Globus pallidus (tissue), 1 donor: ENCODE results near the gene CAND1.

Source experiments
- DNase-seq: peaks from one replicate; pipeline ENCODE4 v3.0.0-alpha.2; 2015; ENCODE audit warnings: low spot score

The CAND1 gene

GRCh38 chr12:67280572-67280971 lies 11.4 kb downstream of the CAND1 start:
- DNase-seq: no peak

- DNase-seq: no peak
These were observed 15.4 kb downstream of the CAND1 start for GRCh38 chr12:67284561-67284960.

GRCh38 chr12:67286257-67286656 lies 17.1 kb downstream of the CAND1 start:
- DNase-seq: no peak

GRCh38 chr12:67287311-67287710 lies 18.2 kb downstream of the CAND1 start:
- no peak for DNase-seq

- DNase-seq: no peak
These were observed 19.4 kb downstream of the CAND1 start for GRCh38 chr12:67288561-67288960.

- no peak for DNase-seq
These were observed 21.2 kb downstream of the CAND1 start for GRCh38 chr12:67290378-67290777.

GRCh38 chr12:67299526-67299925 lies 30.4 kb downstream of the CAND1 start:
- DNase-seq: no peak

- no peak for DNase-seq
These were observed 30.8 kb downstream of the CAND1 start for GRCh38 chr12:67299926-67300325.

- no peak for DNase-seq
These were observed 33.0 kb downstream of the CAND1 start for GRCh38 chr12:67302162-67302561.

- no peak for DNase-seq
These were observed 36.4 kb downstream of the CAND1 start for GRCh38 chr12:67305544-67305943.

- DNase-seq: no peak
These were observed 37.6 kb downstream of the CAND1 start for GRCh38 chr12:67306712-67307111.

GRCh38 chr12:67315661-67316060 lies 46.5 kb downstream of the CAND1 start:
- no peak for DNase-seq

- DNase-seq: no peak
These were observed 49.6 kb downstream of the CAND1 start for GRCh38 chr12:67318786-67319185.

- DNase-seq: no peak
These were observed 50.8 kb downstream of the CAND1 start for GRCh38 chr12:67319936-67320335.

- no peak for DNase-seq
These were observed 51.6 kb downstream of the CAND1 start for GRCh38 chr12:67320614-67321295.

GRCh38 chr12:67322580-67322979 lies 53.4 kb downstream of the CAND1 start:
- no peak for DNase-seq

- no peak for DNase-seq
These were observed 53.8 kb downstream of the CAND1 start for GRCh38 chr12:67323007-67323406.

- DNase-seq: no peak
These were observed 57.5 kb downstream of the CAND1 start for GRCh38 chr12:67326637-67327036.

- DNase-seq: no peak
These were observed 58.3 kb downstream of the CAND1 start for GRCh38 chr12:67327466-67327865.

- no peak for DNase-seq
These were observed 62.0 kb downstream of the CAND1 start for GRCh38 chr12:67331123-67331522.

- DNase-seq: no peak
These were observed 62.7 kb downstream of the CAND1 start for GRCh38 chr12:67331828-67332227.

- DNase-seq: no peak
These were observed 64.5 kb downstream of the CAND1 start for GRCh38 chr12:67333649-67334048.

GRCh38 chr12:67338426-67338825 lies 69.3 kb downstream of the CAND1 start:
- DNase-seq: no peak

- DNase-seq: no peak
These were observed 70.4 kb downstream of the CAND1 start for GRCh38 chr12:67339530-67339929.
